ENCODE data around the gene DLG5.

DNA sequence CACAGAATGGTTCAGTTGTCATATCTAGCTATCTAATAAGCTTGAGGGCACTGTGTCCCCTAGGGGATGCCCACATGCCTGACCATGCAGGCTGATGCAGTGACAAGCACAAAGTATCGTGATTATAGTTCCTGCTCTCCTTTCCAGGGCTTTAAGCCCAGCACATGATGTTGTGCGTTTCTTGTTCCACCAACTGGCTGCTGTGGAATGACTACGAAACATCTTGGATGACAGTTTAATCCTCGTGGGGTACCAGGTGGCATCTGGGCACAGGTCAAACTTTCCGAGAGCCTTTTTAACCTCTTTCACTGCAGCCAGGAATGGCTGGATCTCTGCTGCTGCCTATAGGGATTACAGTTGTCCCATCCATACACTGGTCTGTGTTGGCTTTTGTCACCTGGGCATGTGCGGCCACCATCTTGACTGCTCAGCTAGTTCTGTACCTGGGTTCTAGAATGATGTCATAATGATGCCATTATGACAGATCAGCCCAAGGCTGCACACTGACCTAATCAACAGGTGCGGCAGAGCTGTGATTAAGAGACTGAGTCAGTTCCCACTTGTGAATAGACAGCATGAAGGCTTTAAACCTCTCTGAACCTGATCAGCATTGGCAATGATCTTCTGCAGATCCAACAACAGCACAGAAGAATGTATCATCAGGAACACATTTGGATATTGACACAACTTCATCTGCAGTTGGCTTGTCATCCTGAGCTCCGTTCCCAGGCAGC, 144.1 kb downstream of the DLG5 start:
- TF ChIP-seq, protein P1, sequence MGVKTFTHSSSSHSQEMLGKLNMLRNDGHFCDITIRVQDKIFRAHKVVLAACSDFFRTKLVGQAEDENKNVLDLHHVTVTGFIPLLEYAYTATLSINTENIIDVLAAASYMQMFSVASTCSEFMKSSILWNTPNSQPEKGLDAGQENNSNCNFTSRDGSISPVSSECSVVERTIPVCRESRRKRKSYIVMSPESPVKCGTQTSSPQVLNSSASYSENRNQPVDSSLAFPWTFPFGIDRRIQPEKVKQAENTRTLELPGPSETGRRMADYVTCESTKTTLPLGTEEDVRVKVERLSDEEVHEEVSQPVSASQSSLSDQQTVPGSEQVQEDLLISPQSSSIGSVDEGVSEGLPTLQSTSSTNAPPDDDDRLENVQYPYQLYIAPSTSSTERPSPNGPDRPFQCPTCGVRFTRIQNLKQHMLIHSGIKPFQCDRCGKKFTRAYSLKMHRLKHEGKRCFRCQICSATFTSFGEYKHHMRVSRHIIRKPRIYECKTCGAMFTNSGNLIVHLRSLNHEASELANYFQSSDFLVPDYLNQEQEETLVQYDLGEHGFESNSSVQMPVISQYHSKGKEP (tag by site-specific recombination; IDR thresholded peaks at IDR 0.05) = no peak
- no peak for TF ChIP-seq ZNF350 (tag by site-specific recombination; IDR thresholded peaks at IDR 0.05)
- TF ChIP-seq, protein P2, sequence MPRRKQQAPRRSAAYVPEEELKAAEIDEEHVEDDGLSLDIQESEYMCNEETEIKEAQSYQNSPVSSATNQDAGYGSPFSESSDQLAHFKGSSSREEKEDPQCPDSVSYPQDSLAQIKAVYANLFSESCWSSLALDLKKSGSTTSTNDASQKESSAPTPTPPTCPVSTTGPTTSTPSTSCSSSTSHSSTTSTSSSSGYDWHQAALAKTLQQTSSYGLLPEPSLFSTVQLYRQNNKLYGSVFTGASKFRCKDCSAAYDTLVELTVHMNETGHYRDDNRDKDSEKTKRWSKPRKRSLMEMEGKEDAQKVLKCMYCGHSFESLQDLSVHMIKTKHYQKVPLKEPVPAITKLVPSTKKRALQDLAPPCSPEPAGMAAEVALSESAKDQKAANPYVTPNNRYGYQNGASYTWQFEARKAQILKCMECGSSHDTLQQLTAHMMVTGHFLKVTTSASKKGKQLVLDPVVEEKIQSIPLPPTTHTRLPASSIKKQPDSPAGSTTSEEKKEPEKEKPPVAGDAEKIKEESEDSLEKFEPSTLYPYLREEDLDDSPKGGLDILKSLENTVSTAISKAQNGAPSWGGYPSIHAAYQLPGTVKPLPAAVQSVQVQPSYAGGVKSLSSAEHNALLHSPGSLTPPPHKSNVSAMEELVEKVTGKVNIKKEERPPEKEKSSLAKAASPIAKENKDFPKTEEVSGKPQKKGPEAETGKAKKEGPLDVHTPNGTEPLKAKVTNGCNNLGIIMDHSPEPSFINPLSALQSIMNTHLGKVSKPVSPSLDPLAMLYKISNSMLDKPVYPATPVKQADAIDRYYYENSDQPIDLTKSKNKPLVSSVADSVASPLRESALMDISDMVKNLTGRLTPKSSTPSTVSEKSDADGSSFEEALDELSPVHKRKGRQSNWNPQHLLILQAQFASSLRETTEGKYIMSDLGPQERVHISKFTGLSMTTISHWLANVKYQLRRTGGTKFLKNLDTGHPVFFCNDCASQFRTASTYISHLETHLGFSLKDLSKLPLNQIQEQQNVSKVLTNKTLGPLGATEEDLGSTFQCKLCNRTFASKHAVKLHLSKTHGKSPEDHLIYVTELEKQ (tag by site-specific recombination; IDR thresholded peaks at IDR 0.05; ENCODE audit: borderline replicate concordance) = no peak
- TF ChIP-seq GLI4 (tag by site-specific recombination; IDR thresholded peaks at IDR 0.05) = no peak
- TF ChIP-seq, protein P3, sequence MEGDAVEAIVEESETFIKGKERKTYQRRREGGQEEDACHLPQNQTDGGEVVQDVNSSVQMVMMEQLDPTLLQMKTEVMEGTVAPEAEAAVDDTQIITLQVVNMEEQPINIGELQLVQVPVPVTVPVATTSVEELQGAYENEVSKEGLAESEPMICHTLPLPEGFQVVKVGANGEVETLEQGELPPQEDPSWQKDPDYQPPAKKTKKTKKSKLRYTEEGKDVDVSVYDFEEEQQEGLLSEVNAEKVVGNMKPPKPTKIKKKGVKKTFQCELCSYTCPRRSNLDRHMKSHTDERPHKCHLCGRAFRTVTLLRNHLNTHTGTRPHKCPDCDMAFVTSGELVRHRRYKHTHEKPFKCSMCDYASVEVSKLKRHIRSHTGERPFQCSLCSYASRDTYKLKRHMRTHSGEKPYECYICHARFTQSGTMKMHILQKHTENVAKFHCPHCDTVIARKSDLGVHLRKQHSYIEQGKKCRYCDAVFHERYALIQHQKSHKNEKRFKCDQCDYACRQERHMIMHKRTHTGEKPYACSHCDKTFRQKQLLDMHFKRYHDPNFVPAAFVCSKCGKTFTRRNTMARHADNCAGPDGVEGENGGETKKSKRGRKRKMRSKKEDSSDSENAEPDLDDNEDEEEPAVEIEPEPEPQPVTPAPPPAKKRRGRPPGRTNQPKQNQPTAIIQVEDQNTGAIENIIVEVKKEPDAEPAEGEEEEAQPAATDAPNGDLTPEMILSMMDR (tag by site-specific recombination; IDR thresholded peaks at IDR 0.05) = no peak

All from HEK293 (cell line).